ENCODE results near the gene WDHD1.

GRCh38 chr14:54931101-54931500 is 95.8 kb downstream of the WDHD1 start:
- TF ChIP-seq CTCF (optimal IDR thresholded peaks at IDR 0.05 in 1 of 3, IDR thresholded peaks at IDR 0.05 in 1 of 3, conservative IDR thresholded peaks at IDR 0.05 in 1 of 3; ENCODE audit: extremely low read depth in 1 of 3, insufficient read depth in 2 of 3, low read length in 3 of 3) (no peak), EZH2 (IDR thresholded peaks at IDR 0.05; ENCODE audit: low read length) (no peak)
